Measurements from ENCODE around the gene RNF150.

RNF150 gene

DNA sequence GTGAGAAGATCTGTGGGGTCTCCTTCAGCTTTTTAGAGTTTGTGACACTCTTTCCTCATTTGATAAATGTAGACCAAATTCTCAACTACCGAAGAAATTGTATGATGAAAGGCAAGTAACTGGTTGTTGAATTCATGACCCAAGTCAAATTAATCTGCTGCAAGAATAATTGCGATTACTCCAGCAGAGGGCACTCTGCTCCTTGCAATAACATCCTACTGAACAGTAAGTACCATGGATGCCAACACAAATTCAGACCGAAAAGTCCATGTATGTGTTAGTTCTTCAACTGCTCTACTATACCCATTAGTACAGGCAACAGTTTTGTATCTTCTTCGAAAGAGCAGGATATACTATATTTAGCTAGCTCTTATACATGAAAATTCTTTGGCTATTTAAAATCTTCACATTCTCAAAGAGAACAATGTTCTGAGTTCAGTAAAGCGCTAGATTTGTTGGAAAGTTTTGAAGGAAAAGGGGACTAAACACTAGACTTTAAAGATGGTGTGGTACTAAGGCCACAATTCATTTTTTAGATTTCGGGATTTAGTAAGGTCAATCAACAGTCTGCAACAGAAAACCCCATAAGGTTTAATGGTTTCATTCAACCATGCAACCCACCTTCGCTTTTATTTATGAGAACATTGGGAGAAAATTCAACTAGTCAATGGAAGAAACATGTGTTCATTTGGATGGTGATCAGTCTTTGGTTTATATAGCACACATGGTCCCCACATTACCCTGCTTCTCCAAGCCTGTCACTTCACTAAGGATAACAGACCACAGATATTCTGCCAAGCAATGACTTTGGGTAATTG is 271.7 kb downstream of the RNF150 start:
- peak; percentile 40 for ATAC-seq
- DNase-seq, result peak; percentile 43
- H3K27me3 Mint-ChIP-seq, result peaks cover 5% of the 10 kb centered on the region
- H3K36me3 Mint-ChIP-seq (ENCODE audit: low read depth), result no peaks in the 10 kb centered on the region
- no peak overlapping the region for H3K4me3 Mint-ChIP-seq
- H3K9me3 Mint-ChIP-seq, result no peaks in the 10 kb centered on the region
- H3K27ac Mint-ChIP-seq, result no peak overlapping the region
- H3K4me1 Mint-ChIP-seq, result no peaks in the 10 kb centered on the region

- DNase-seq (no peak), ATAC-seq (no peak)
- no peak overlapping the region for H3K4me3 Mint-ChIP-seq
These were observed 274.4 kb downstream of the RNF150 start for GRCh38 chr4:140858897-140859296.

DNA sequence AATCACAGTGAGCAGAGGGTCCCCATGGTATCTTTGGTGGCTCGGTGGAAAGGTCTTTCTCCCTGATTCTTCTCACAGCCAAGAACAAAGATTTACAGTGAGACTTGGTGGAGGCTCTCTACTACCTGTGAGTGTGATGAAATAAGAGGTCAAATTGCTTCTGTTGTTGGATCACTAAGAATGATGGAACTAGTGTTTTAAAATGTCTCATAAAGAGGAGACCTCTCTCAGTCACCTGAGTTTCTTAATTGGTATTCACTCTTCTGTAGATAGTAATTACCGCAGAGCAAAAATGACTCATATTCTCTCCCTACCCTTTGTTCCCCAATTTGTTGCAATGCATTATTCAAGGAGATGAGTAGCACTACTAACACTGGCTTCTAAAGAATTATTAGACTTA is 276.2 kb downstream of the RNF150 start:
- no peaks in the 10 kb centered on the region for H3K36me3 Mint-ChIP-seq (ENCODE audit: low read depth)
- H3K27ac Mint-ChIP-seq, result no peak overlapping the region
- H3K27me3 Mint-ChIP-seq, result peaks cover 3% of the 10 kb centered on the region
- ATAC-seq (no peak), DNase-seq (no peak)
- no peaks in the 10 kb centered on the region for H3K9me3 Mint-ChIP-seq
- H3K4me1 Mint-ChIP-seq, result no peaks in the 10 kb centered on the region
- no peak overlapping the region for H3K4me3 Mint-ChIP-seq

More at GRCh38 chr4:140858897-140859296, 274.4 kb downstream of the RNF150 start:
- H3K36me3 Mint-ChIP-seq (ENCODE audit: low read depth), result no peaks in the 10 kb centered on the region
- no peaks in the 10 kb centered on the region for H3K9me3 Mint-ChIP-seq
- no peak overlapping the region for H3K27ac Mint-ChIP-seq
- H3K27me3 Mint-ChIP-seq, result peaks cover 5% of the 10 kb centered on the region
- no peaks in the 10 kb centered on the region for H3K4me1 Mint-ChIP-seq

DNA sequence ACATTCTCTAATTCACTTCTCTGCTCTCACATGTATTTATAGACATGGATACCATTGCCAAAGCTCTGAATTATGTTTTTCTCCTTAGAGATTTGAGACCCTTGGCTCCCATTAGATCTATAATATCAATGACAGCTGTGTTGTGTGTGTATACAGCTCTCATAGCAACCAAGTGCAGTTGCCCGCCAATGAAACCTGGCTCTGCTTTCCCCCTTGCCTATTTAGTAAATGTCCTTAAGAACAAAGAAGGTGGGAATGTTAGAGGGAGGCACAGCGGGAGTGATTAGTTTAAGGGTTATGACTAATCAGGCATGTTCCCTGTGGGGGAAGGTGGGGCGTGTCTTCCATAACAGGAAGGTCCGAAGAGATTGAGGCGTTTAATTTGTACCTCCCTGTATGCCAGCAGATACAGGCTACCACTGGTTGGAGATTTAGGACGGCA is 276.6 kb downstream of the RNF150 start:
- Mint-ChIP-seq H3K27ac (no peak overlapping the region), H3K27me3 (peaks cover 1% of the 10 kb centered on the region), H3K4me3 (no peak overlapping the region), H3K36me3 (ENCODE audit: low read depth) (no peaks in the 10 kb centered on the region), H3K4me1 (no peaks in the 10 kb centered on the region), H3K9me3 (no peaks in the 10 kb centered on the region)
- no peak for DNase-seq
- ATAC-seq, result no peak

DNA sequence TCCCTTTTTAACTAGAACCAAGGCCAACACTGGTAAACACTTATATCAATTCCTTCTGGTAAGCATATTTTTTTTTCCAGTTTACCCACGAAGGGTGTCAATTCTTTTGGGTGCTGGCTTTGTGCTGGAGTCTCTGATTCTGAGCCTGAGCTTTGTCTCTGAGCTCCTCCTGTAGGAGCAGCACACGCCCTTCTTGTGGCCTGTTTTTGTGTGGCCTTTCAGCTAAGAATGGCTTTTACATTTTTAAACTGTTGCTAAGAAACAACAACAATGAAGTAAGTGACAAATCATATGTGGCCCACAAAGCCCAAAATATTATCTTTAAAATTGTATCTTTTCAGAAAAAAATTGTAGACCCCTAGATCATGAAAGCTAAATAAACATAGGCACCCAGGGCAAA is 279.1 kb downstream of the RNF150 start:
- no peaks in the 10 kb centered on the region for H3K4me1 Mint-ChIP-seq
- H3K4me3 Mint-ChIP-seq, result no peak overlapping the region
- DNase-seq (no peak), ATAC-seq (no peak)
- no peaks in the 10 kb centered on the region for H3K9me3 Mint-ChIP-seq
- no peak overlapping the region for H3K27ac Mint-ChIP-seq
- H3K27me3 Mint-ChIP-seq, result peaks cover 8% of the 10 kb centered on the region
- H3K36me3 Mint-ChIP-seq (ENCODE audit: low read depth), result no peaks in the 10 kb centered on the region

GRCh38 chr4:140851804-140852203 is 281.5 kb downstream of the RNF150 start:
- ATAC-seq (no peak), DNase-seq (no peak)
- Mint-ChIP-seq H3K27ac (no peak overlapping the region), H3K9me3 (no peaks in the 10 kb centered on the region), H3K27me3 (peaks cover 14% of the 10 kb centered on the region), H3K4me3 (no peak overlapping the region), H3K4me1 (no peaks in the 10 kb centered on the region), H3K36me3 (ENCODE audit: low read depth) (no peaks in the 10 kb centered on the region)

GRCh38 chr4:140851032-140851636 is 282.1 kb downstream of the RNF150 start:
- no peaks in the 10 kb centered on the region for H3K36me3 Mint-ChIP-seq (ENCODE audit: low read depth)
- peaks cover 14% of the 10 kb centered on the region for H3K27me3 Mint-ChIP-seq
- no peak overlapping the region for H3K4me3 Mint-ChIP-seq
- H3K4me1 Mint-ChIP-seq, result no peaks in the 10 kb centered on the region
- no peak overlapping the region for H3K27ac Mint-ChIP-seq
- H3K9me3 Mint-ChIP-seq, result no peaks in the 10 kb centered on the region
- ATAC-seq, result no peak
- DNase-seq, result peak; percentile 3

GRCh38 chr4:140849526-140849925 is 283.7 kb downstream of the RNF150 start:
- Mint-ChIP-seq H3K27me3 (peaks cover 14% of the 10 kb centered on the region), H3K4me3 (no peak overlapping the region), H3K4me1 (no peaks in the 10 kb centered on the region), H3K9me3 (no peaks in the 10 kb centered on the region), H3K27ac (no peak overlapping the region), H3K36me3 (ENCODE audit: low read depth) (no peaks in the 10 kb centered on the region)
- ATAC-seq (no peak), DNase-seq (no peak)

DNA sequence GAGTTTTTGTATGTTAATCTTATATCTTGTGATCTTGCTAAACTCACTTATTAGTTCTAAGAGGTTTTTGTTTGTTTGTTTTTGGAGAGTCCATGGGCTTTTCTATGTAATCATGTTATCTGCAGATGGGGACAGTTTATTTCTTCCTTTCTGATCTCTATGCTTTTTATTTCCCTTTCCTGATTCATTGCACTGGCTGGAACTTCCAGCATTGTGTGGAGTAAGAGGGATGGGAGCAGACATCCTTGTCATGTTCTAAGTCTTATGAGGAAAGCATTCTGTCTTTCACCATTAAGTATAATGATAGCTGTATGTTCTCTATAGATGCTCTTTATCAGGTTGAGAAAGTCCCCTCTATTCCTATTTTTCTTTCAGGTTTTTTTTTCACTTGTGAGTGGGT is 286.5 kb downstream of the RNF150 start:
- H3K27ac Mint-ChIP-seq, result no peak overlapping the region
- H3K4me1 Mint-ChIP-seq, result no peaks in the 10 kb centered on the region
- no peaks in the 10 kb centered on the region for H3K36me3 Mint-ChIP-seq (ENCODE audit: low read depth)
- no peaks in the 10 kb centered on the region for H3K9me3 Mint-ChIP-seq
- no peak overlapping the region for H3K4me3 Mint-ChIP-seq
- H3K27me3 Mint-ChIP-seq, result peaks cover 14% of the 10 kb centered on the region
- ATAC-seq, result no peak
- DNase-seq, result no peak

DNA sequence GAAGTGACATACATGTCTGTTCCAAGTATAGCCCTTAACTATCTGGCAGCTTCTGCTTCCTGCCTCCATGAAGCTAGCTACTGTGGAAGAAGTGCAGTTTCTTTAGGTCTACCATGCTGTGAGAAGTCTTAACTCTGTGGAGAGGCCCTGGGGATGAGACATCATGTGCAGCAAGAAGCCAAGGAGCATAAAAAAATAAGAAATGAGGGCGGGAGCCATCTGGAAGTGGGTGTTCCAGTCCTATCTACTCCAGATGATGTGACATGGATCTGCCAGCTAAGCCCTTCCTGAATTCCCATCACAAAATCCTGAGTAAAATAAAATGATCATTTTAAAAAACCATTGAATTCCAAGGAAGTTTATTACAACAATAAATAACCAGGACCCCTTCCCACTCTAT is 289.2 kb downstream of the RNF150 start:
- Mint-ChIP-seq H3K36me3 (ENCODE audit: low read depth) (no peaks in the 10 kb centered on the region), H3K4me3 (no peak overlapping the region), H3K9me3 (no peaks in the 10 kb centered on the region), H3K4me1 (no peaks in the 10 kb centered on the region), H3K27ac (no peak overlapping the region), H3K27me3 (peaks cover 9% of the 10 kb centered on the region)
- DNase-seq (no peak), ATAC-seq (no peak)

GRCh38 chr4:140841186-140841585 is 292.1 kb downstream of the RNF150 start:
- Mint-ChIP-seq H3K4me1 (no peaks in the 10 kb centered on the region), H3K4me3 (no peak overlapping the region), H3K27me3 (peaks cover 4% of the 10 kb centered on the region), H3K9me3 (no peaks in the 10 kb centered on the region), H3K27ac (no peak overlapping the region), H3K36me3 (ENCODE audit: low read depth) (no peaks in the 10 kb centered on the region)
- ATAC-seq, result no peak
- no peak for DNase-seq

DNA sequence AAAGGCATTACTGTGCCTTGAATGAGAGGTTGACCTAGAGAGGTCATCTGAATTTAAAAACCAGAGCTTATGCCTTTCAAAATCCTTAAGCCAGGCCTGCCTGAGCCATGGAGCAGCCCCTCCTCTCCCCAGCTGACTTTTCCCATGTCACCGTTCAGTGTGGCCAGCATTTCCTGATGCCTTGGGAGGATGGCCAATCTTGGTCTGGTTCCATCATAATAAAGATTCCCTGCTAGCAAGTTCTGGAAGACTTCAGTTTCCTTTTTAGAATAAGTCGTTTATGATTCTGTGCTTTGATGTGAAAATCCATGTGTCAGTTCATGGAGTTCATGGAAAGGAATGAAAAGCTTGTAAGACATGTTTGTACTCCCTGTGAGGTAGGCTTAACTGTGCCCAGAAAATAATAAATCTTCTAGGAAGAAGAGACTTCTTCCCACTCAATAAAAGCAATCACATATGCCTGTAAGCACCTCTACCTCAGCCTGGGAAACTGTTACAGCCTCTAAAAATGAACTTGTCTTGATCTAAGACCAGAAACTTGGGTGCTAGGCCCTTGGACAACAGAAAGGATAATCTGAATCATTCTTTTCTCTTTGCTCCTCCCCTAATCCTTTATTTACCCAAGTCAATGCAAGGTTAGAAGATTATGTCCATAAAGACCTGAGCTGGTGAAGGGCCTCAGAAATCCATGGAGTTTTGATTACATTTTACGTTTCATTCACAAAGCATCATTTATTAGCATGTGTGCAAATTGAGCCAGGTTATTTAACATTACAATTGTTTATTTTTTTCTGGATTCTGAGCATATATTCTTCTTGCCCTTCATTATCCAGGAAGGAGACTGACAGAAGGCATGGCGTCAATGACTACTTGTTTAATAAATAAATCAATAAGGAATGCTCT is 293.1 kb downstream of the RNF150 start:
- no peaks in the 10 kb centered on the region for H3K9me3 Mint-ChIP-seq
- no peak overlapping the region for H3K27ac Mint-ChIP-seq
- no peak overlapping the region for H3K4me3 Mint-ChIP-seq
- no peak for DNase-seq
- H3K4me1 Mint-ChIP-seq, result no peaks in the 10 kb centered on the region
- H3K27me3 Mint-ChIP-seq, result peaks cover 4% of the 10 kb centered on the region
- no peaks in the 10 kb centered on the region for H3K36me3 Mint-ChIP-seq (ENCODE audit: low read depth)
- no peak for ATAC-seq

GRCh38 chr4:140839406-140839805 is 293.9 kb downstream of the RNF150 start:
- Mint-ChIP-seq H3K27ac (no peak overlapping the region), H3K27me3 (peaks cover 4% of the 10 kb centered on the region), H3K4me3 (no peak overlapping the region), H3K9me3 (no peaks in the 10 kb centered on the region), H3K4me1 (no peaks in the 10 kb centered on the region), H3K36me3 (ENCODE audit: low read depth) (no peaks in the 10 kb centered on the region)
- ATAC-seq, result no peak
- no peak for DNase-seq

- Mint-ChIP-seq H3K27me3 (peaks cover 4% of the 10 kb centered on the region), H3K4me3 (no peak overlapping the region), H3K9me3 (no peaks in the 10 kb centered on the region), H3K27ac (no peak overlapping the region), H3K36me3 (ENCODE audit: low read depth) (no peaks in the 10 kb centered on the region), H3K4me1 (no peaks in the 10 kb centered on the region)
- ATAC-seq (no peak), DNase-seq (no peak)
These were observed 295.5 kb downstream of the RNF150 start for GRCh38 chr4:140837736-140838135.

Data from activated naive CD8-positive, alpha-beta T cell treated with anti-CD3 and anti-CD28 coated beads, Interleukin-2, amount 50 U/mL, for 24 hours (primary cell).